KMS-11 (cell line): ENCODE measurements around the gene DHX16.

ENCODE experiments used
- H2AFZ ChIP-seq: fragments of 200-600 bp; sonication (generic); 2 replicates; pipeline ENCODE4 v1.6.1; 2016; ENCODE audit warnings: antibody characterized with exemption, mixed run types, low read depth
- H3K27ac ChIP-seq: fragments of 200-600 bp; sonication (generic); 2 replicates; pipeline ENCODE4 v1.6.1; 2016; ENCODE audit warnings: mild to moderate bottlenecking, mixed run types
- H3K27me3 ChIP-seq: fragments of 200-600 bp; sonication (generic); 2 replicates; pipeline ENCODE4 v1.6.1; 2017; ENCODE audit warnings: mild to moderate bottlenecking, low read depth, mixed run types, moderate library complexity; ENCODE audit not compliant: insufficient read depth
- H3K36me3 ChIP-seq: fragments of 200-600 bp; sonication (generic); 2 replicates; pipeline ENCODE4 v1.6.1; 2017; ENCODE audit warnings: mild to moderate bottlenecking, mixed run types; ENCODE audit not compliant: insufficient read depth
- H3K4me1 ChIP-seq: fragments of 200-600 bp; sonication (generic); 2 replicates; pipeline ENCODE4 v1.6.1; 2016; ENCODE audit warnings: mild to moderate bottlenecking, low read depth, mixed run types; ENCODE audit not compliant: poor library complexity, severe bottlenecking
- H3K4me2 ChIP-seq: fragments of 200-600 bp; sonication (generic); 2 replicates; pipeline ENCODE4 v1.7.0; 2016; ENCODE audit warnings: mild to moderate bottlenecking, mixed run types
- H3K4me3 ChIP-seq: fragments of 200-600 bp; sonication (generic); IDR thresholded peaks from 2 replicates; pipeline ENCODE4 v1.6.1; 2017; ENCODE audit warnings: low read depth, low read length, mixed read lengths; ENCODE audit not compliant: insufficient read depth
- H3K79me2 ChIP-seq: fragments of 200-600 bp; sonication (generic); 2 replicates; pipeline ENCODE4 v1.6.1; 2016; ENCODE audit warnings: low read depth, mixed run types; ENCODE audit not compliant: insufficient read depth
- H3K9ac ChIP-seq: fragments of 200-600 bp; sonication (generic); 2 replicates; pipeline ENCODE4 v1.6.1; 2016; ENCODE audit warnings: mild to moderate bottlenecking, mixed run types
- H4K20me1 ChIP-seq: fragments of 200-600 bp; sonication (generic); 2 replicates; pipeline ENCODE4 v1.6.1; 2016; ENCODE audit warnings: mild to moderate bottlenecking, mixed run types; ENCODE audit not compliant: insufficient read depth
- TF ChIP-seq, protein P1 (sequence below): fragments of 200-600 bp; sonication (generic); conservative IDR thresholded peaks from 2 replicates; pipeline ENCODE4 v1.6.1; 2017; ENCODE audit warnings: low read depth, mild to moderate bottlenecking, antibody characterized with exemption, low read length, moderate library complexity, mixed read lengths

DHX16 gene

DNA sequence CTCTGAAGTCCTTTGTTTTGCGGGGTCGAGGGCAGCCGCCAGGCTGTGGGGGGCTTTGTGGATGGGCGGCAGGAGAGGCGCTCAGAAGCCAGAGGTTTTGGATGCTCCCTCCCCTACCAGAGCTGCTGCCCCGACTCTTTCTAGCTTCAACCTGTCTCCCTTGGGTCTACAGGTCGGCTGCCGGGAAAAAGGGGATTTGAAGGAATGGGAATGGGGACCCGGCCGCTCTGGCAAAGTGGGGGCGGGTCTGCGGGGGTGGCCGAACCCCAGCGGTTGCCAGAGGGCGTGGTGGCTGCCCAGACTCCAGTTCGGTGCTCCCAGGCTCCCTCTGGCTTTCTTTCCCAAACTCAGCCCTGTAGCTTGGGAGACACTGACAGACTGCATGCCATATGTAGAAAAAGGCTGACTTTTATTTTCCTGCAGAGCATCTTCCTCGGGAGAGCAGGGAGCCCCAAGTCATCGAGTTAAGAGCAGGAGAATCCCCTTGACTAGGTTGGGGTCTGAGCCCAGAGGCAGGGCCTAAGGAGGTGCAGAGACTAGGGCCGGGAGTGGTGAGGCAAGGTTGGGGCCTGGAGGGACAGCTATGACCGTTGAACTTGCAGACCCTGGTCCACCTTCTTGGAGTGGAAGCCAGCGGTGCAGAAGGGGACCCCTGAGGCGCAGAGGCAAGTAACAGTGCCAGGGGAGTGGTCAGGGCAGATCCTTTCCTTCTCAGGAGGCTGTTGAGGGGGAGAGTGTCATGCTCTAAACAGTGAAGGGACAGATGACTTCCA lies 15.0 kb upstream of the DHX16 start:
- Histone ChIP-seq H3K27ac (peak overlapping the region; percentile 76; the same call in 1 of the 2 replicates), H4K20me1 (no peaks in the 10 kb centered on the region), H3K4me1 (peaks cover 63% of the 10 kb centered on the region), H3K79me2 (peaks cover 33% of the 10 kb centered on the region), H3K27me3 (no peaks in the 10 kb centered on the region), H3K4me3 (no peak overlapping the region), H3K4me2 (peak overlapping the region; percentile 76), H2AFZ (peak overlapping the region; percentile 63; the same call in 1 of the 2 replicates), H3K36me3 (no peaks in the 10 kb centered on the region), H3K9ac (peak overlapping the region; percentile 64)
- TF ChIP-seq, protein P1, sequence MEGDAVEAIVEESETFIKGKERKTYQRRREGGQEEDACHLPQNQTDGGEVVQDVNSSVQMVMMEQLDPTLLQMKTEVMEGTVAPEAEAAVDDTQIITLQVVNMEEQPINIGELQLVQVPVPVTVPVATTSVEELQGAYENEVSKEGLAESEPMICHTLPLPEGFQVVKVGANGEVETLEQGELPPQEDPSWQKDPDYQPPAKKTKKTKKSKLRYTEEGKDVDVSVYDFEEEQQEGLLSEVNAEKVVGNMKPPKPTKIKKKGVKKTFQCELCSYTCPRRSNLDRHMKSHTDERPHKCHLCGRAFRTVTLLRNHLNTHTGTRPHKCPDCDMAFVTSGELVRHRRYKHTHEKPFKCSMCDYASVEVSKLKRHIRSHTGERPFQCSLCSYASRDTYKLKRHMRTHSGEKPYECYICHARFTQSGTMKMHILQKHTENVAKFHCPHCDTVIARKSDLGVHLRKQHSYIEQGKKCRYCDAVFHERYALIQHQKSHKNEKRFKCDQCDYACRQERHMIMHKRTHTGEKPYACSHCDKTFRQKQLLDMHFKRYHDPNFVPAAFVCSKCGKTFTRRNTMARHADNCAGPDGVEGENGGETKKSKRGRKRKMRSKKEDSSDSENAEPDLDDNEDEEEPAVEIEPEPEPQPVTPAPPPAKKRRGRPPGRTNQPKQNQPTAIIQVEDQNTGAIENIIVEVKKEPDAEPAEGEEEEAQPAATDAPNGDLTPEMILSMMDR, result no peak

DNA sequence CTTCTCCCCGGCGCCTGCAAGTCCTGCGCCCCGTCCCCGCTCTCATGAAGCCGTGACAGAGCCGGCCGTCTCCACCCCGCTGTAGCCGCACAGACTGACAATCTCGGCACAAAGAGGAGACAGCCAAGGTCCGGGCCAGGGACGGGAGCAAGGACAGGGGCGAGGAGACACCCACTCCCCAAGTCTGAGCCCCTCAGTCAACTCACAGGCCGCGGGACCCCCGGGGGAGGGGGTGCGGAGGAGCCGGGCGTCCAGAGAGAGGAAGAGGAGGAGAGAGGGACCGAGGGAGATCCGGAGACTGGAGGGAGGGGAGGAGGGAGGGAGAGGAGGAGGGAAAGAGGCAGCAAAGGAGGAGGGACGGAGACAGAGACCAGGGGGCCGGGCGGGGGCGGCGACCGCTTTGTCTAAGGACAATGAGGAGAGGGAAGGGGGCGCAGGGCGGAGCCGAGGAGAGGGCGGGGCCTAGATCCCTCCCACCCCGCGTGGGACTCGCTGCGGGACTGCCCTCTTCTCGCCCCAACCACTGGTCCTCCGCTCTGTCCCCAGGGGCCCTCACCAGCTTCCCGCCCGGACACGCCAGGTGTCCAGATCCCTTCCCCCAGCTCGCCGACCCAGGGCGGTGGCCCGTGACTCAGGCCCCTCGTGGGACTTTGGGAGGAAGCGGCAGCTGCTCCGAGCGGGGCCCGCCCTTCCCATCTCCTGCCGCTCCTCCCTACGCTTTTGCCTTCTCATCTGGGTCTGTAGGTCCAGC lies 14.3 kb upstream of the DHX16 start:
- no peaks in the 10 kb centered on the region for H3K36me3 ChIP-seq
- peak overlapping the region; percentile 63 for H2AFZ ChIP-seq
- TF ChIP-seq, protein P1, result no peak
- H3K4me1 ChIP-seq, result peaks cover 60% of the 10 kb centered on the region
- no peaks in the 10 kb centered on the region for H3K27me3 ChIP-seq
- peak overlapping the region; percentile 76 for H3K27ac ChIP-seq
- H4K20me1 ChIP-seq, result no peaks in the 10 kb centered on the region
- H3K79me2 ChIP-seq, result peaks cover 38% of the 10 kb centered on the region
- no peak overlapping the region for H3K4me3 ChIP-seq
- H3K4me2 ChIP-seq, result peak overlapping the region; percentile 76
- H3K9ac ChIP-seq, result peak overlapping the region; percentile 64

DNA sequence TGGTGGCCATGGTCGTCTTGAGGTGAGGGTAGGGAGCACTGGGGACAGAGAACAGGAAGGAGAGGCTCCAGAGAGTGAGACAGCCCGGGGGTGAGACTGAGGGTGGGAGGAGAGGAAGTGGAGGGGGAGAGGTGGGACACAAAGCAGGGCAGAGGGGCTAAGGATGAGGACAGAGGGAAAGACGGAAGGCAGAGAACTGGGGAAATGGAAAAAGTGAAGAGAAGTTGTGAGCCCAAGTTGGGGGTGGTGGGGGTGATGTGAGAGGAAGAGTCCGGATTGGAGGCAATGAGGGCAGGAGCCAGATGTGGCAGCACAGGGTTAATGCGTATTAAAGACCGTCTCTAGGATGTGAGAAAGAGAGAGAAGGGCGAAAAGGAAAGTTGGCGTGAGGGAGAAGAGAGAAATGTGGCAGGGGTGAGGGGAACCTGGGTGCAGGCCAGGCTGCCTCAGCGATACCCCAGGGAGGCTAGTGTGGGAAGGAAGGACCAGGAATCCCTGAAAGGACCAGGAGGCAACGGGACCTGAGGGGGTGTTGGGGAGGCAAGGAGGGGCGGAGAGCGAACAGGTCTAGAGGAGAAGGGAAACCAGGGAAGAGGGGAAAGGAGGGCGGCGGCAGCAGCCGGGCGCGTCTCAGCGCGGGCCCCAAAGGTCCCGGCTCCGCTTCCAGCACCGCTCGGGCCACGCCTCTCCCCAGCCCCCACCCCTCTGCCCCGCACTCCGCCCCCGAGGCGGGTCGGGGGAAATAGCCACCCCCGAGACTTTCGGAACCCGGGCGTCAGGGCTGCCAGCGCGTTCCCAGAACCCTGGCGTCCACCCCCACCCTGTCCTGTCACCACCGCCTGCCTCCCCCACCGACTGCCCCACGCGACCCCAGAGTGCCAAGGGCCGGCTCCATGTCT lies 13.5 kb upstream of the DHX16 start, which contains the start of gene PPP1R18:
Gene PPP1R18, minus strand, starts transcription at position 637 of the 899 bp plus-strand sequence. Its CDS starts 627 bp downstream, at position 10.
- H3K79me2 ChIP-seq, result peaks cover 46% of the 10 kb centered on the region
- peak within 1 kb of the TSS; percentile 63 for H2AFZ ChIP-seq
- peak within 1 kb of the TSS; percentile 76 for H3K4me2 ChIP-seq
- H3K4me1 ChIP-seq, result peaks cover 63% of the 10 kb centered on the region
- TF ChIP-seq, protein P1, result no peak
- H3K9ac ChIP-seq, result peak within 1 kb of the TSS; percentile 64
- H4K20me1 ChIP-seq, result no peaks in the 10 kb centered on the region
- no peaks in the 10 kb centered on the region for H3K27me3 ChIP-seq
- no peaks in the 10 kb centered on the region for H3K36me3 ChIP-seq
- peak within 1 kb of the TSS; percentile 76 for H3K27ac ChIP-seq
- no peak within 1 kb of the TSS for H3K4me3 ChIP-seq
